Endothelial cell of umbilical vein (primary cell): ENCODE results near the gene DOC2B. TPM values are rescaled to one million over a fixed set of nuclear protein-coding genes. Genes with fewer than 3 reads are reported as not detected.

Source experiments
- BruUV-seq: library from RNA; stranded (reverse); fragments of 400-500 nt; replicated peaks from 2 replicates; lab custom pipeline; 2021; lab: Mats Ljungman, UMichigan
- CTCF ChIA-PET: fragments of 300-600, 350-600 bp; sonication (Branson Sonifier 250); formaldehyde crosslinking; loops from one replicate; lab custom pipeline; 2021; ENCODE audit warnings: antibody characterized with exemption, inconsistent platforms; lab: Charles Lee
- POLR2A ChIA-PET: fragments of 300-600, 350-600 bp; sonication (Branson Sonifier 250); formaldehyde crosslinking; loops from one replicate; lab custom pipeline; 2021; ENCODE audit warnings: antibody characterized with exemption, inconsistent platforms; lab: Charles Lee
- DNase-seq: peaks from one replicate; pipeline ENCODE4 v3.0.0-alpha.2; 2011; ENCODE audit warnings: low read depth, low spot score
- FAIRE-seq: peaks from 2 replicates; lab custom pipeline; 2011; peaks lifted over from hg19 to GRCh38; lab: Jason Lieb, UNC
- H2AFZ ChIP-seq: 2 replicates; pipeline ENCODE4 v1.6.0; 2012; ENCODE audit warnings: low read depth, low read length, control low read depth, inconsistent platforms
- H3K27ac ChIP-seq: 2 replicates; pipeline ENCODE4 v1.5.1; 2011; ENCODE audit warnings: low read depth, mild to moderate bottlenecking, control low read depth, low read length, moderate library complexity; ENCODE audit not compliant: insufficient read depth
- H3K27me3 ChIP-seq, 2 experiments: 2 replicates each; pipeline versions ENCODE4 v1.6.0 to v1.6.1; 2011; ENCODE audit warnings: low read length in 2 of 2, mixed read lengths in 1 of 2; ENCODE audit not compliant: control insufficient read depth in 2 of 2, insufficient read depth in 2 of 2
- H3K36me3 ChIP-seq, 2 experiments: 2 replicates in 1 of 2; 3 replicates in 1 of 2; pipeline ENCODE4 v1.5.1; 2011; ENCODE audit warnings: low read length in 2 of 2, mild to moderate bottlenecking in 1 of 2, moderate library complexity in 1 of 2; ENCODE audit not compliant: control insufficient read depth in 2 of 2, insufficient read depth in 2 of 2; ENCODE audit errors: extremely low read depth in 1 of 2
- H3K4me1 ChIP-seq: 3 replicates; pipeline ENCODE4 v1.5.1; 2011; ENCODE audit warnings: mild to moderate bottlenecking, low read length; ENCODE audit not compliant: control insufficient read depth, insufficient read depth; ENCODE audit errors: extremely low read depth
- H3K4me2 ChIP-seq: 2 replicates; pipeline ENCODE4 v1.6.1; 2011; ENCODE audit warnings: low read length, control low read depth, mixed read lengths; ENCODE audit not compliant: insufficient read depth
- H3K4me3 ChIP-seq, 3 experiments: fragments of 200-600 bp in 1 of 3; sonication (generic), shearing (Covaris generic) in 1 of 3; replicated peaks in 1 of 3; 2 replicates each; pipeline ENCODE4 v1.5.1; 2011 to 2016; ENCODE audit warnings: control low read depth in 3 of 3, low read length in 3 of 3, mild to moderate bottlenecking in 2 of 3, inconsistent platforms in 1 of 3, low read depth in 1 of 3, moderate library complexity in 1 of 3; ENCODE audit not compliant: insufficient read depth in 1 of 3
- H3K79me2 ChIP-seq: 2 replicates; pipeline ENCODE4 v1.6.0; 2012; ENCODE audit warnings: low read length, inconsistent platforms; ENCODE audit not compliant: control insufficient read depth, insufficient read depth
- H3K9ac ChIP-seq: replicated peaks from 2 replicates; pipeline ENCODE3; 2011; ENCODE audit warnings: low read length, control low read depth; ENCODE audit not compliant: insufficient read depth; ENCODE audit errors: extremely low read depth
- H3K9me1 ChIP-seq: replicated peaks from 3 replicates; pipeline ENCODE4 v1.6.0; 2011; ENCODE audit warnings: mild to moderate bottlenecking, low read length; ENCODE audit not compliant: control insufficient read depth, insufficient read depth; ENCODE audit errors: extremely low read depth
- H3K9me3 ChIP-seq: replicated peaks from 2 replicates; pipeline ENCODE4 v1.5.1; 2012; ENCODE audit warnings: low read length, inconsistent platforms; ENCODE audit not compliant: control insufficient read depth, insufficient read depth
- H4K20me1 ChIP-seq: replicated peaks from 2 replicates; pipeline ENCODE3; 2011; ENCODE audit warnings: mild to moderate bottlenecking, low read length; ENCODE audit not compliant: control insufficient read depth, insufficient read depth; ENCODE audit errors: extremely low read depth
- EZH2 ChIP-seq: IDR thresholded peaks from 2 replicates; pipeline ENCODE4 v1.6.1; 2012; ENCODE audit warnings: borderline replicate concordance, low read depth, mild to moderate bottlenecking, moderate library complexity, low read length, inconsistent platforms; ENCODE audit not compliant: severe bottlenecking
- FOS ChIP-seq: IDR thresholded peaks from 2 replicates; pipeline ENCODE4 v1.6.1; 2011; ENCODE audit warnings: mild to moderate bottlenecking, low read length, moderate library complexity, borderline replicate concordance; ENCODE audit not compliant: insufficient read depth
- GATA2 ChIP-seq: IDR thresholded peaks from 2 replicates; pipeline ENCODE4 v1.7.0; 2011; ENCODE audit warnings: low read depth, mild to moderate bottlenecking, moderate library complexity, mixed read lengths, low read length; ENCODE audit not compliant: insufficient read length, insufficient read depth
- JUN ChIP-seq: IDR thresholded peaks from 2 replicates; pipeline ENCODE4 v1.6.1; 2011; ENCODE audit warnings: borderline replicate concordance, low read depth; ENCODE audit not compliant: insufficient read length, insufficient read depth
- MYC ChIP-seq: IDR thresholded peaks from one replicate; pipeline ENCODE4 v1.6.1; 2011; ENCODE audit warnings: mild to moderate bottlenecking, low read depth, low read length
- POLR2A ChIP-seq: IDR thresholded peaks from 2 replicates; pipeline ENCODE4 v1.6.1; 2012; ENCODE audit warnings: low read depth, mild to moderate bottlenecking, control low read depth, low read length
- POLR2AphosphoS5 ChIP-seq: IDR thresholded peaks from 2 replicates; pipeline ENCODE4 v1.6.1; 2012; ENCODE audit warnings: low read depth, mild to moderate bottlenecking, control low read depth, low read length, moderate library complexity; ENCODE audit not compliant: insufficient read depth
- dilution Hi-C: fragments of 300-500 bp; cut with MboI; formaldehyde crosslinking; loops from one replicate; pipeline ENCODE4 v1.15.0; 2019; ENCODE audit warnings: low sequenced_read_pairs; ENCODE audit not compliant: extremely low pct_ligation_motif_present
- intact Hi-C: fragments of 100-400 bp; cut with micrococcal nuclease; formaldehyde crosslinking; loops from one replicate; pipeline ENCODE4 v1.10.0; 2022
- polyA plus RNA-seq, 4 experiments: library from polyadenylated mRNA; depleted of rRNA in 3 of 4; stranded (reverse) in 3 of 4; unstranded in 1 of 4; fragments of >200 nt; gene quantifications; 2 replicates each; pipeline versions ENCODE4 v1.2.1 to v1.2.3, GENCODE V29; 2011 to 2012; ENCODE audit warnings: missing spikeins in 1 of 4
- total RNA-seq: library from RNA; stranded (reverse); gene quantifications from 2 replicates; pipeline ENCODE4 v1.2.3, GENCODE V29; 2021
- TF ChIP-seq, protein P1 (sequence below): IDR thresholded peaks from 2 replicates; pipeline ENCODE4 v1.6.1; 2011; ENCODE audit not compliant: insufficient read depth, insufficient read length
- TF ChIP-seq, protein P2 (sequence below), 2 donors: IDR thresholded peaks; 1 replicate in 1 of 2; 2 replicates in 1 of 2; pipeline ENCODE4 v1.5.1; 2011; ENCODE audit warnings: low read length in 2 of 2, mild to moderate bottlenecking in 2 of 2, moderate library complexity in 2 of 2, control low read depth in 1 of 2, inconsistent platforms in 1 of 2, low read depth in 1 of 2; ENCODE audit not compliant: insufficient read depth in 1 of 2; ENCODE audit errors: extremely low read depth in 1 of 2

The DOC2B gene
- total and polyA plus RNA-seq, 2 donors (not counting 3 experiments of a cell fraction or from before 2014, with no cell fraction given), result 0.10 to 0.22 TPM

DNA sequence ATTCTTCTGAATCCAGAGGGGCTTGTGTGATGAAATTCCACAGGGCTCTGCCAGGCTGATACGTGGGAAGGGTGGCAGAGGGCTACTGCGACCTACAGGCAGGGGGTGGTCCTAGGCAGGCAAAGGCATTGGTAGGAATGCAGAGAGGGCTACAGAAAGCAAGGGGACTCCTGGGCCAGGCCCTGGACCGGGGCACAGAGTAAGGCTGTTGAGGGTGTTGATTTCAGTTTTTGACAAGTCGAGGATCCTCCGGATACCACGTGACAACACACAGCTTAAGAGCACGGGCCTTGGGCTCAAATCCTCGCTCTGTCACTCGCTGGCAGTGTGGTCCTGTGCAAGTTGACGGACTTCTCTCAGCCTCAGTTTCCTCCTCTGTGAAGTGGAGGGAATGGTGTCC, 19.1 kb upstream of the DOC2B start:
- H3K36me3 ChIP-seq, result no peaks in the 10 kb centered on the region
- H3K4me3 ChIP-seq, result no peak overlapping the region
- BruUV-seq, result no TSS peak
- no peak for TF ChIP-seq GATA2
- TF ChIP-seq FOS, result no peak
- TF ChIP-seq POLR2A, result no peak
- no peak for TF ChIP-seq EZH2
- no peak for TF ChIP-seq MYC
- TF ChIP-seq POLR2AphosphoS5, result no peak
- TF ChIP-seq, protein P1, sequence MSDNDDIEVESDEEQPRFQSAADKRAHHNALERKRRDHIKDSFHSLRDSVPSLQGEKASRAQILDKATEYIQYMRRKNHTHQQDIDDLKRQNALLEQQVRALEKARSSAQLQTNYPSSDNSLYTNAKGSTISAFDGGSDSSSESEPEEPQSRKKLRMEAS, result no peak
- TF ChIP-seq, protein P2, sequence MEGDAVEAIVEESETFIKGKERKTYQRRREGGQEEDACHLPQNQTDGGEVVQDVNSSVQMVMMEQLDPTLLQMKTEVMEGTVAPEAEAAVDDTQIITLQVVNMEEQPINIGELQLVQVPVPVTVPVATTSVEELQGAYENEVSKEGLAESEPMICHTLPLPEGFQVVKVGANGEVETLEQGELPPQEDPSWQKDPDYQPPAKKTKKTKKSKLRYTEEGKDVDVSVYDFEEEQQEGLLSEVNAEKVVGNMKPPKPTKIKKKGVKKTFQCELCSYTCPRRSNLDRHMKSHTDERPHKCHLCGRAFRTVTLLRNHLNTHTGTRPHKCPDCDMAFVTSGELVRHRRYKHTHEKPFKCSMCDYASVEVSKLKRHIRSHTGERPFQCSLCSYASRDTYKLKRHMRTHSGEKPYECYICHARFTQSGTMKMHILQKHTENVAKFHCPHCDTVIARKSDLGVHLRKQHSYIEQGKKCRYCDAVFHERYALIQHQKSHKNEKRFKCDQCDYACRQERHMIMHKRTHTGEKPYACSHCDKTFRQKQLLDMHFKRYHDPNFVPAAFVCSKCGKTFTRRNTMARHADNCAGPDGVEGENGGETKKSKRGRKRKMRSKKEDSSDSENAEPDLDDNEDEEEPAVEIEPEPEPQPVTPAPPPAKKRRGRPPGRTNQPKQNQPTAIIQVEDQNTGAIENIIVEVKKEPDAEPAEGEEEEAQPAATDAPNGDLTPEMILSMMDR (IDR thresholded peaks at IDR 0.05; ENCODE audit: extremely low read depth in 1 of 2, insufficient read depth in 1 of 2, low read depth in 1 of 2, low read length in 2 of 2), result no peak
- TF ChIP-seq JUN, result no peak
- ChIA-PET CTCF (interaction anchor here (0.7 to 1.9 kb wide), 4 partner anchors 17 to 150 kb away, joined by 3 to 4 read pairs (median 3); no protein-coding TSS in a partner anchor), POLR2A (interaction anchor here (0.7 kb wide), 1 partner anchor 133 kb away, joined by 3 read pairs; no protein-coding TSS in a partner anchor)
- H3K9ac ChIP-seq, result no peak overlapping the region
- no peaks in the 10 kb centered on the region for H3K9me1 ChIP-seq
- H3K4me1 ChIP-seq, result peaks cover 19% of the 10 kb centered on the region
- no peaks in the 10 kb centered on the region for H3K79me2 ChIP-seq
- H3K27me3 ChIP-seq, result no peaks in the 10 kb centered on the region
- no peaks in the 10 kb centered on the region for H4K20me1 ChIP-seq
- no peaks in the 10 kb centered on the region for H3K9me3 ChIP-seq
- intact Hi-C loops (no loop called here), dilution Hi-C loops (no loop called here)
- H3K4me2 ChIP-seq, result no peak overlapping the region
- no peak for FAIRE-seq
- DNase-seq, result no peak
- H2AFZ ChIP-seq, result peak overlapping the region; percentile 82
- H3K27ac ChIP-seq, result no peak overlapping the region
